Stomach (tissue), 4 donors: ENCODE results near the gene WHAMM.

Experiments used
- CTCF ChIP-seq, 7 experiments: fragments of 450-650 bp in 4 of 7; fragments of 200-600 bp in 3 of 7; sonication (generic) in 3 of 7; IDR thresholded peaks; one replicate each; pipeline ENCODE4 v1.5.1; 2016 to 2019; ENCODE audit warnings: antibody characterized with exemption in 7 of 7, control low read depth in 2 of 7, mild to moderate bottlenecking in 1 of 7
- POLR2A ChIP-seq, 4 donors: fragments of 450-650 bp; IDR thresholded peaks; one replicate each; pipeline ENCODE4 v1.6.1; 2016; ENCODE audit warnings: antibody characterized with exemption in 4 of 4, control low read depth in 2 of 4, mild to moderate bottlenecking in 1 of 4, moderate library complexity in 1 of 4
- POLR2AphosphoS5 ChIP-seq, 3 donors: sonication (generic); formaldehyde crosslinking; IDR thresholded peaks; one replicate each; pipeline ENCODE4 v1.6.1; 2016; ENCODE audit warnings: antibody characterized with exemption in 3 of 3

DNA sequence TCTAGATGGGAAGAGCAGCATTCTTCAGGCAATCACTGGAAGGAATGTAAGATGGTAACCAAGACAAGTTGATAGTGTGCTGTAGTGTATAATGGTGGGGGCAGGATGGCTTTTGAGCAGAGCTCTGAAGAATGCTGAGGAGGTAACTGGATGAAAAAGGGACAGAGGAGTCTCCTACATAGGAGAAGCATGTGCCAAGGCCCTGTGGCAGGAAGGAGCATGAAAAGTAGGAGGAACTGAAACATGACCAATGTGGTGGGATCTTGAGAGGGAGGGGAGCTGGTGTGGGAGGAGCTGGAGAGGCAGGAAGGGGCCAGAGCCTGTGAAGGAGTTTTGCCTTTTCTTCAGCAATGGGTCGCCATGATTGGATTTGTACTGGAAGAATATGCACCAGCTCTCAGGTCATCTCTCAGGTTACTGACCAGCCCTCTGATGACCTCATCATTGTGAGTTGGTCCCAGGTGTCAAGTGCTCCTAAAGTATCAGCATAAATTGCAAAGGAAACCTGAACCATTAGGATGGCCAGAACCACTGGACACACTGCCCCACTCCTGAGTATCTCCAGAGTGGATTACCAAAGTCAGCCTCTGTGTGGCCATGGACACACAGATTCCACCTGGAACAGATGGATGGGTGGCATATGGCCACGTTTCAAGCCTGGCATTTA lies 42.1 kb upstream of the WHAMM start:
- TF ChIP-seq CTCF (IDR thresholded peaks at IDR 0.05) (no peak), POLR2AphosphoS5 (IDR thresholded peaks at IDR 0.05) (no peak), POLR2A (IDR thresholded peaks at IDR 0.05) (no peak)
